ENCODE data around the gene WNK4. TPM values are rescaled to one million over a fixed set of nuclear protein-coding genes. Genes with fewer than 3 reads are reported as not detected.

WNK4 gene
- total RNA-seq, 1 donor from 2014 or later = 5.8 TPM

DNA sequence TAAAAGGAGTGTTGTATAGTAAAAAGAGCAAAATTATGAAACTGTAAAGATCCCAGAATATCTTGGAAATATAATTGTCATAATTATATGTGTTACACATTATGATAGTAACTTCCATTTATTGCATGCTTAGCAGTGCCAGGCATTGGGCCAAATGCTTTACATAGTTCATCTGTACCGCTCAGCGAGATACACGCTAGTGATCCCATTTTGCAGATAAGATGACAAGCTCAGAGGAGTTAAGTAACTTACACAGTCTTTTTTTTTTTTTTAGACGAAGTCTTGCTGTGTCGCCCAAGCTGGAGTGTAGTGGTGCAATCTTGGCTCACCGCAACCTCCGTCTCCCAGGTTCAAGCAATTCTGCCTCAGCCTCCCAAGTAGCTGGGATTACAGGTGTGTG, 28.8 kb upstream of the WNK4 start:
- Mint-ChIP-seq H3K4me3 (ENCODE audit: low read depth) (no peak overlapping the region), H3K27ac (no peak overlapping the region), H3K27me3 (peaks cover 21% of the 10 kb centered on the region), H3K4me1 (ENCODE audit: low read depth) (peaks cover 4% of the 10 kb centered on the region), H3K9me3 (ENCODE audit: low read depth) (no peaks in the 10 kb centered on the region), H3K36me3 (ENCODE audit: insufficient read depth) (no peaks in the 10 kb centered on the region)
- DNase-seq (ENCODE audit: low spot score, unreplicated experiment) = no peak
- TF ChIP-seq CTCF (IDR thresholded peaks at IDR 0.05; ENCODE audit: unreplicated experiment) = no peak

DNA sequence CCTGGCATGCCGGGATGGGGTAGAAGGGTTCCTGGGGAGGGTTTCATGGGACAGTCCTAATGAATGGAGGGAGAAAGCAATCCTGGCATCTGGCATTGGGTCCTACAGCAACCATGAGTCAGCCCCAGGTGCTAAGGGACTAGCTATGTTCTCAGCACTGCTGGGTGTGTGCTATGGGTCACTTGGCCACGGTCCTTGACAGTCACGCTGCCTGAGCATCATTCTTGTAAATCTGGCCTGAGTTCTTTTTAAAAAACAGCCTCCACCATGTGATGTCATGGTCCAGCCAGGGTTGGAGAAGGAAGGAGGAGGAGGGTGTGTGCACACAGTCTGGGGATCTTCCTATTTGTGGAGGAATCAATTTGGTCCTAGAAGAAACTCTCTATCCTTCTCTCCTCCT, 25.6 kb upstream of the WNK4 start:
- no peak for TF ChIP-seq CTCF (IDR thresholded peaks at IDR 0.05; ENCODE audit: unreplicated experiment)
- Mint-ChIP-seq H3K27me3 (peaks cover 38% of the 10 kb centered on the region), H3K9me3 (ENCODE audit: low read depth) (no peaks in the 10 kb centered on the region), H3K4me1 (ENCODE audit: low read depth) (no peaks in the 10 kb centered on the region), H3K27ac (no peak overlapping the region), H3K4me3 (ENCODE audit: low read depth) (no peak overlapping the region), H3K36me3 (ENCODE audit: insufficient read depth) (no peaks in the 10 kb centered on the region)
- no peak for DNase-seq (ENCODE audit: low spot score, unreplicated experiment)

- no peak for TF ChIP-seq CTCF (IDR thresholded peaks at IDR 0.05; ENCODE audit: unreplicated experiment)
- Mint-ChIP-seq H3K4me1 (ENCODE audit: low read depth) (peaks cover 2% of the 10 kb centered on the region), H3K27ac (no peak overlapping the region), H3K4me3 (ENCODE audit: low read depth) (peak overlapping the region; percentile 61), H3K27me3 (peaks cover 49% of the 10 kb centered on the region), H3K36me3 (ENCODE audit: insufficient read depth) (no peaks in the 10 kb centered on the region), H3K9me3 (ENCODE audit: low read depth) (no peaks in the 10 kb centered on the region)
- no peak for DNase-seq (ENCODE audit: low spot score, unreplicated experiment)
Observed at GRCh38 chr17:42759982-42760651, 20.3 kb upstream of the WNK4 start.

- DNase-seq (ENCODE audit: low spot score, unreplicated experiment) = no peak
- peaks cover 2% of the 10 kb centered on the region for H3K4me1 Mint-ChIP-seq (ENCODE audit: low read depth)
- no peak for TF ChIP-seq CTCF (IDR thresholded peaks at IDR 0.05; ENCODE audit: unreplicated experiment)
Observed at GRCh38 chr17:42760652-42761581, 19.5 kb upstream of the WNK4 start, which contains the start of gene RAMP2. Gene RAMP2 (plus strand): TSS chr17:42761227. CDS start chr17:42761262, 35 bp downstream.

DNA sequence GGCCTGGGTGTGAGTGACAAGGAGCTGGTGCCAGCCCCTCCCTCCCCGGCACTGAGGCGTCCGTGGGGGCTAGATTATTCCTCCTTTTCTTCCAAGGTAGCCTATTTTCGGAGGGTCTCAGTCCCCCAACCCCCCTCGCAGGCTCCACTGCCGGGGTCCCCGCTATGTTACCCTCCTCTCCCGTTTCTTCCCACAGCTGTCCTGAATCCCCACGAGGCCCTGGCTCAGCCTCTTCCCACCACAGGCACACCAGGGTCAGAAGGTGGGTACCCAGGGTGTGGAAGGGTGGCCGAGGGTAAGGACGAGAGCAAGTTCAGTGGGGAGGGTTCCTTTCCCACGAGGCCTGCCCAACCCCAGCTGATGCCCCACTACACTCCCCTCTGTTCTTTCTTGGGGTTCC, 18.8 kb upstream of the WNK4 start:
- DNase-seq (ENCODE audit: low spot score, unreplicated experiment) = no peak
- no peak for TF ChIP-seq CTCF (IDR thresholded peaks at IDR 0.05; ENCODE audit: unreplicated experiment)
- Mint-ChIP-seq H3K4me1 (ENCODE audit: low read depth) (peaks cover 2% of the 10 kb centered on the region), H3K9me3 (ENCODE audit: low read depth) (no peaks in the 10 kb centered on the region), H3K27ac (no peak overlapping the region), H3K27me3 (peaks cover 50% of the 10 kb centered on the region), H3K4me3 (ENCODE audit: low read depth) (peak overlapping the region; percentile 57), H3K36me3 (ENCODE audit: insufficient read depth) (no peaks in the 10 kb centered on the region)

More at GRCh38 chr17:42760652-42761581, 19.5 kb upstream of the WNK4 start, which contains the start of gene RAMP2:
- peak within 1 kb of the TSS; percentile 61 for H3K4me3 Mint-ChIP-seq (ENCODE audit: low read depth)
- H3K27ac Mint-ChIP-seq = no peak within 1 kb of the TSS
- no peaks in the 10 kb centered on the region for H3K36me3 Mint-ChIP-seq (ENCODE audit: insufficient read depth)
- H3K27me3 Mint-ChIP-seq = peaks cover 51% of the 10 kb centered on the region
- H3K9me3 Mint-ChIP-seq (ENCODE audit: low read depth) = no peaks in the 10 kb centered on the region

All from progenitor cell of endocrine pancreas (in vitro differentiated cells).